H9 (cell line): ENCODE measurements around the gene SOX1. TPM values are rescaled to one million over a fixed set of nuclear protein-coding genes. Genes with fewer than 3 reads are reported as not detected.
A peak's percentile ranks its signal among the peaks of the same experiment; 100 is the strongest.

Experiments used
- DNase-seq: peaks from one replicate; pipeline ENCODE4 v3.0.0-alpha.2; 2017
- H2AFZ ChIP-seq: one replicate; pipeline ENCODE4 v1.6.1; 2013; ENCODE audit warnings: mild to moderate bottlenecking, low read length, control low read depth, moderate library complexity
- H2AK5ac ChIP-seq: 2 replicates; pipeline ENCODE4 v1.6.1; 2013; ENCODE audit warnings: low read length, control low read depth, mixed read lengths; ENCODE audit not compliant: insufficient read length
- H2BK120ac ChIP-seq: one replicate; pipeline ENCODE4 v1.6.1; 2013; ENCODE audit warnings: low read depth, mild to moderate bottlenecking, low read length, control low read depth, inconsistent platforms; ENCODE audit not compliant: poor library complexity, severe bottlenecking
- H2BK12ac ChIP-seq: 2 replicates; pipeline ENCODE4 v1.6.1; 2013; ENCODE audit warnings: low read length, control low read depth, mixed read lengths, low read depth; ENCODE audit not compliant: insufficient read length
- H2BK15ac ChIP-seq: 2 replicates; pipeline ENCODE4 v1.6.1; 2013; ENCODE audit warnings: low read depth, low read length, control low read depth
- H2BK20ac ChIP-seq: one replicate; pipeline ENCODE4 v1.6.1; 2013; ENCODE audit warnings: low read depth, mild to moderate bottlenecking, low read length, control low read depth, inconsistent platforms; ENCODE audit not compliant: poor library complexity, severe bottlenecking
- H2BK5ac ChIP-seq: 2 replicates; pipeline ENCODE4 v1.6.1; 2013; ENCODE audit warnings: low read length, control low read depth, mixed read lengths; ENCODE audit not compliant: insufficient read length
- H3K14ac ChIP-seq: 2 replicates; pipeline ENCODE4 v1.6.1; 2013; ENCODE audit warnings: low read length, control low read depth; ENCODE audit not compliant: insufficient read depth
- H3K18ac ChIP-seq: 2 replicates; pipeline ENCODE4 v1.6.1; 2013; ENCODE audit warnings: low read depth, mild to moderate bottlenecking, mixed read lengths, low read length, control low read depth; ENCODE audit not compliant: insufficient read length
- H3K23ac ChIP-seq: 2 replicates; pipeline ENCODE4 v1.6.1; 2013; ENCODE audit warnings: low read length, control low read depth, mixed read lengths, low read depth; ENCODE audit not compliant: insufficient read length
- H3K23me2 ChIP-seq: 2 replicates; pipeline ENCODE4 v1.6.1; 2013; ENCODE audit warnings: low read depth, mild to moderate bottlenecking, mixed read lengths, low read length, control low read depth; ENCODE audit not compliant: insufficient read length, poor library complexity, severe bottlenecking
- H3K27ac ChIP-seq: 2 replicates; pipeline ENCODE4 v1.5.1; 2013; ENCODE audit warnings: low read length, control low read depth, mixed read lengths, low read depth; ENCODE audit not compliant: insufficient read length
- H3K27me3 ChIP-seq: 2 replicates; pipeline ENCODE4 v1.6.1; 2013; ENCODE audit warnings: low read length, control low read depth, inconsistent platforms; ENCODE audit not compliant: insufficient read depth
- H3K4ac ChIP-seq: 2 replicates; pipeline ENCODE4 v1.6.1; 2013; ENCODE audit warnings: low read depth, mild to moderate bottlenecking, control low read depth, inconsistent platforms, low read length, moderate library complexity
- H3K4me1 ChIP-seq: 2 replicates; pipeline ENCODE4 v1.6.1; 2013; ENCODE audit warnings: low read length, control low read depth, inconsistent platforms; ENCODE audit not compliant: insufficient read depth
- H3K4me2 ChIP-seq: 2 replicates; pipeline ENCODE4 v1.6.1; 2013; ENCODE audit warnings: low read length, control low read depth, mixed read lengths; ENCODE audit not compliant: insufficient read length, insufficient read depth
- H3K56ac ChIP-seq: 2 replicates; pipeline ENCODE4 v1.6.1; 2013; ENCODE audit warnings: low read depth, mild to moderate bottlenecking, mixed read lengths, low read length, control low read depth; ENCODE audit not compliant: insufficient read length
- H3K79me1 ChIP-seq: 2 replicates; pipeline ENCODE4 v1.6.1; 2013; ENCODE audit warnings: low read depth, mild to moderate bottlenecking, moderate library complexity, low read length, control low read depth, inconsistent platforms; ENCODE audit not compliant: insufficient read depth, poor library complexity, severe bottlenecking
- H3K79me2 ChIP-seq: 2 replicates; pipeline ENCODE4 v1.6.1; 2013; ENCODE audit warnings: low read length, control low read depth, inconsistent platforms; ENCODE audit not compliant: insufficient read depth
- H3K9ac ChIP-seq: 2 replicates; pipeline ENCODE4 v1.6.1; 2013; ENCODE audit warnings: low read length, control low read depth, mixed read lengths; ENCODE audit not compliant: insufficient read length; ENCODE audit errors: extremely low read depth
- H3K9me3 ChIP-seq: one replicate; pipeline ENCODE4 v1.6.1; 2013; ENCODE audit warnings: low read depth, low read length, inconsistent platforms; ENCODE audit not compliant: control insufficient read depth
- H3T11ph ChIP-seq: one replicate; pipeline ENCODE4 v1.6.1; 2013; ENCODE audit warnings: mild to moderate bottlenecking, low read length, control low read depth, inconsistent platforms
- H4K20me1 ChIP-seq: one replicate; pipeline ENCODE4 v1.6.1; 2013; ENCODE audit not compliant: control insufficient read depth, insufficient read length, insufficient read depth
- H4K5ac ChIP-seq: 2 replicates; pipeline ENCODE4 v1.6.1; 2013; ENCODE audit warnings: low read depth, mild to moderate bottlenecking, mixed read lengths, low read length, control low read depth; ENCODE audit not compliant: insufficient read length
- H4K8ac ChIP-seq: replicated peaks from 2 replicates; pipeline ENCODE4 v1.6.1; 2013; ENCODE audit warnings: low read length, control low read depth, mixed read lengths, low read depth; ENCODE audit not compliant: insufficient read length
- H4K91ac ChIP-seq: 2 replicates; pipeline ENCODE4 v1.6.1; 2013; ENCODE audit warnings: low read depth, mild to moderate bottlenecking, moderate library complexity, mixed read lengths, low read length, control low read depth; ENCODE audit not compliant: insufficient read length
- H3K27ac Mint-ChIP-seq, 3 experiments: 2 replicates in 2 of 3; 3 replicates in 1 of 3; pipeline ENCODE4 v1.8.0; 2020 to 2021; ENCODE audit warnings: mixed read lengths in 3 of 3, mild to moderate bottlenecking in 1 of 3, moderate library complexity in 1 of 3
- H3K27me3 Mint-ChIP-seq: 2 replicates; pipeline ENCODE4 v1.8.0; 2021; ENCODE audit warnings: low read depth, mild to moderate bottlenecking, moderate library complexity, mixed read lengths
- H3K36me3 Mint-ChIP-seq, 3 experiments: 2 replicates in 2 of 3; 3 replicates in 1 of 3; pipeline ENCODE4 v1.8.0; 2020 to 2021; ENCODE audit warnings: low read depth in 3 of 3, mixed read lengths in 3 of 3; ENCODE audit not compliant: insufficient read depth in 1 of 3
- H3K4me1 Mint-ChIP-seq, 2 experiments: 2 replicates each; pipeline ENCODE4 v1.8.0; 2020; ENCODE audit warnings: mixed read lengths in 2 of 2
- H3K4me3 Mint-ChIP-seq, 2 experiments: 2 replicates in 1 of 2; 3 replicates in 1 of 2; pipeline ENCODE4 v1.8.0; 2020 to 2021; ENCODE audit warnings: mild to moderate bottlenecking in 2 of 2, mixed read lengths in 2 of 2, moderate library complexity in 1 of 2
- H3K9me3 Mint-ChIP-seq, 2 experiments: 2 replicates in 1 of 2; 3 replicates in 1 of 2; pipeline ENCODE4 v1.8.0; 2020; ENCODE audit warnings: mild to moderate bottlenecking in 2 of 2, mixed read lengths in 2 of 2, moderate library complexity in 1 of 2
- whole genome bisulfite sequencing: extraction: QIAGEN DNeasy Blood & Tissue Kit; methylation state at CpG from one replicate; pipeline ENCODE4 v1.1.7; 2013; ENCODE audit warnings: missing lambda C conversion rate, low lambda C conversion rate, mixed read lengths; ENCODE audit not compliant: insufficient read length; ENCODE audit errors: extremely low coverage; 5-methylcytosine and 5-hydroxymethylcytosine counted together
- total RNA-seq: library from RNA; stranded (reverse); gene quantifications from 2 replicates; pipeline ENCODE4 v1.2.1, GENCODE V29; 2021
- TF ChIP-seq, protein P1 (sequence below): fragments of 200-600 bp; sonication (generic); conservative IDR thresholded peaks from 3 replicates; pipeline ENCODE4 v1.8.0; 2021; ENCODE audit warnings: antibody characterized with exemption, mild to moderate bottlenecking

SOX1 gene
- total RNA-seq, 1 experiment from 2014 or later = 0.17 TPM

DNA sequence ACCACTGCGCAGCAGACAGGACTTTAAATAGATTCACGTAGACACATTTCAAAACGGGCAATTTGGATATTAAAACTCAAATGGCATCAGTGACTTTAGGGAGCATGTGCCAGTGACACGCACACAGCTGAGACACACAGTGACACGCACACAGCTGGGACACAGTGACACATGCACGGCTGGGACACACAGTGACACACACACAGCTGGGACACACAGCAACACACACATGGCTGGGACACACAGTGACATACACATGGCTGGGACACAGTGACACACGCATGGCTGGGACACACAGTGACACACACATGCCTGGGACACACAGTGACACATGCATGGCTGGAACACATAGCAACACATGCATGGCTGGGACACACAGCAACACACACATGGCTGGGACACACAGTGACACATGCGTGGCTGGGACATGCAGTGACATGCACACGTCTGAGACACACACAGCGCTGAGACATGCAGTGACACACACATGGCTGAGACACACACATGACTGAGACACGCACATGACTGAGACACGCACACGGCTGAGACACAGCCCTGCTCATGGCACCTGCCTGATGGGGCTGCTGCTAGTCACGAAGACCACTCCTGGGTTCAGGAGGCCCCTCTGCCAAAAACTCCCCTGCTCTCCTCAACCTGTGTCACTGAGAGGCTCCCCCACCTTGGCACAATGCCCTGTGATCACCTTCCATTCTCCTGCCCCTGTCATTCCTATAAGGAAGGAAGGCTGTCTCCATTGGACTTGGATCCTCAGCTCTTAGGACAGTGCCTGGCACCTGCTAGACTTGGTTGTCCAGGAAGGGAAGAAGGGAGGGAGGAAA is 52.5 kb downstream of the SOX1 start:
- Histone ChIP-seq H3T11ph (no peak overlapping the region), H2BK120ac (no peak overlapping the region), H2BK15ac (no peak overlapping the region), H3K23ac (no peak overlapping the region), H3K18ac (no peak overlapping the region), H3K23me2 (no peaks in the 10 kb centered on the region), H2BK5ac (no peak overlapping the region), H3K79me2 (no peaks in the 10 kb centered on the region), H3K14ac (no peak overlapping the region), H2AFZ (no peak overlapping the region), H4K91ac (no peak overlapping the region), H3K4ac (no peak overlapping the region), H3K4me2 (no peak overlapping the region), H2AK5ac (no peak overlapping the region), H3K27me3 (no peaks in the 10 kb centered on the region), H4K20me1 (no peaks in the 10 kb centered on the region), H3K9me3 (no peaks in the 10 kb centered on the region), H3K9ac (no peak overlapping the region), H2BK12ac (no peak overlapping the region), H4K8ac (no peak overlapping the region), H3K56ac (no peak overlapping the region), H2BK20ac (no peak overlapping the region), H3K4me1 (no peaks in the 10 kb centered on the region), H3K27ac (no peak overlapping the region), H4K5ac (no peak overlapping the region), H3K79me1 (no peaks in the 10 kb centered on the region)
- no peak overlapping the region for H3K4me3 Mint-ChIP-seq
- peaks cover 45% of the 10 kb centered on the region for H3K27me3 Mint-ChIP-seq
- WGBS = no CpG with 5 or more reads among the region's 14 CpGs
- TF ChIP-seq, protein P1, sequence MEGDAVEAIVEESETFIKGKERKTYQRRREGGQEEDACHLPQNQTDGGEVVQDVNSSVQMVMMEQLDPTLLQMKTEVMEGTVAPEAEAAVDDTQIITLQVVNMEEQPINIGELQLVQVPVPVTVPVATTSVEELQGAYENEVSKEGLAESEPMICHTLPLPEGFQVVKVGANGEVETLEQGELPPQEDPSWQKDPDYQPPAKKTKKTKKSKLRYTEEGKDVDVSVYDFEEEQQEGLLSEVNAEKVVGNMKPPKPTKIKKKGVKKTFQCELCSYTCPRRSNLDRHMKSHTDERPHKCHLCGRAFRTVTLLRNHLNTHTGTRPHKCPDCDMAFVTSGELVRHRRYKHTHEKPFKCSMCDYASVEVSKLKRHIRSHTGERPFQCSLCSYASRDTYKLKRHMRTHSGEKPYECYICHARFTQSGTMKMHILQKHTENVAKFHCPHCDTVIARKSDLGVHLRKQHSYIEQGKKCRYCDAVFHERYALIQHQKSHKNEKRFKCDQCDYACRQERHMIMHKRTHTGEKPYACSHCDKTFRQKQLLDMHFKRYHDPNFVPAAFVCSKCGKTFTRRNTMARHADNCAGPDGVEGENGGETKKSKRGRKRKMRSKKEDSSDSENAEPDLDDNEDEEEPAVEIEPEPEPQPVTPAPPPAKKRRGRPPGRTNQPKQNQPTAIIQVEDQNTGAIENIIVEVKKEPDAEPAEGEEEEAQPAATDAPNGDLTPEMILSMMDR = no peak
- H3K4me1 Mint-ChIP-seq = peaks cover 4 to 13% of the 10 kb centered on the region in 2 experiments
- H3K36me3 Mint-ChIP-seq = no peaks in the 10 kb centered on the region
- H3K9me3 Mint-ChIP-seq = no peaks in the 10 kb centered on the region
- peak overlapping the region in 1 of 3 experiments; percentile 34; a peak in 1 of 7 replicates for H3K27ac Mint-ChIP-seq
- DNase-seq = no peak
